GM03348 (cell line): ENCODE results near the gene ETNK1.

Source experiments
- DNase-seq: peaks from one replicate; pipeline ENCODE4 v3.0.0; 2012; ENCODE audit warnings: low spot score

Gene ETNK1

DNA sequence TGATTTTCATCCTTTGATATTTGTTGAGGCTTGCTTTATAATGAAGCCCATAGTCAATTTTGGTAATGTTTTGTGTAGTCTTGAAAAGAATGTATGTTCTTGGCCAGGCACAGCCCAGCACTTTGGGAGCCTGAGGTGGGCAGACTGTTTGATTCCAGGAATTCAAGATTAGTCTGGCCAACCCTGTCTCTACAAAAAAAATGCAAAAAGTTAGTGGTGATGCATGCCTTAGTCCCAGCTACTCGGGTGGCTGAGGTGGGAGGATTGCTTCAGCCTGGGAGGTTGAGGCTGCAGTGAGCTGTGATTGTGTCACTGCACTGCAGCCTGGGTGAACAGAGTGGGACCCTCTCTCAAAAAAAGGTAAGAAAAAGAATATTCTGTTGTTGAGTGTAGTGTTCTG is 10.8 kb downstream of the ETNK1 start:
- peak; percentile 25 for DNase-seq

DNA sequence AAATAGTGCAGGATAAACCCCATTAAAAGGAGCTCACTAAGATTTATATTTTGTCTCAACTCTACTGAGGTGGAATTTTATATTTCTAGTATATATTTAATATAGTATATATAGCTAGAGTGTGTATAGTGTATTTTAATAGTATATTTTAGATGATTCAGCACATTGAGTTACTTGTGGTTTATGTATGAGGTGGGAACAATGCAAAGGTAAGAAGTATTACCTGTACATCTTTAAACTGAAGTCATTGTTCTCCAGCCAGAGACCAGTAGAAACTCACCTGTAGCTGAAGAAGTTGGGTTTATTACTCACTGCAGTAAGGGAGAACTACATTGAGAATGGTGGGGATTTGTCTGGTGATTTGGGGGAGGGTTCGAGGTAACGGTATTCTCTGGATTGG is 15.9 kb downstream of the ETNK1 start:
- DNase-seq = no peak

DNA sequence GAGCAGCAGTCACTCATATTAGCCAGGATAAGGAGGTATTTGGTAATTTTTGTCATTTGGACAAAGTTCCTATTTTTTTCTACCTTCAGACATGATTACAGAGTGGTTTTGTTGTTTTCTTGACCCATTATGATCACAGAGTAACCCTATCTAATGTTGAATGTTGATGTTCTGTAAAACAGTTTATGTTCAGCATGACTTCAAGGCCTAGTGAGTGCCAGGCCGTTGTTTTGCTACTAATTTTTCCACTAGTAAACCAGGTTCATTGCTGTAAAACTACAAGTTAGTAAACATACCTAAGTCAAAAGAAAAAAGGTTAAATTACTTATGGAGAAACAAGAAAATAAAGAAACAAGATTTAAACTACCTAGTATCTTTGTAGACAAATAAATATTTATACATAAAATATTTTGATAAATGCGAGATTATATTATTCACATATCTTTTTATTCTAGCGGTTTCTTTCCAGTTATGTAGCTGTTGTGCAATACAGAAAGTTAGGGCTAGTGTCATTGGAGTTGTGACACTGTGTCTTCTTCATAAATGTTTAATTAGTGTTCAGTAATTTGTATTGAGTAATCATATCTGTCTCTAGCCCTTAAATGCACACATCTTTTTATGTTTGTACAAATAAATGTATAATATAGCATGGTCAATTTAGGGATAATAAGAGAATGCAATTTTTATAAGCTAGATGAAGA is 16.5 kb downstream of the ETNK1 start:
- no peak for DNase-seq

DNA sequence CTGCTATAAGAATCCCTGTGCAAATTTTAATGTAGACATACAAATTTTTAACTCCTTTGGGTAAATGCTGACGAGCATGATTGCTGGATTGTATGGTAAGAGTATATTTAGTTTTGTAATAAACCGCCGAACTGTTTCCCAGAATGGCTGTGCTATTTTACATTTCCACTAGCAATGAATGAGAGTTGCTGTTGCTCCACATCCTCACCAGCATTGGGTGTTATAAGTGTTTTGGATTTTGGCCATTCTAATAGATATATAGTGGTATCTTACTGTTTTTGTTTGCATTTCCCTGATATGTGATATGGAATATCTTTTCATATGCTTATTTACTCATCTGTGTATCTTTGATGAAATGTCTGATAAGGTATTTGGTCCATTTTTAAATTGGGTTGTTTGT is 23.7 kb downstream of the ETNK1 start:
- no peak for DNase-seq

DNA sequence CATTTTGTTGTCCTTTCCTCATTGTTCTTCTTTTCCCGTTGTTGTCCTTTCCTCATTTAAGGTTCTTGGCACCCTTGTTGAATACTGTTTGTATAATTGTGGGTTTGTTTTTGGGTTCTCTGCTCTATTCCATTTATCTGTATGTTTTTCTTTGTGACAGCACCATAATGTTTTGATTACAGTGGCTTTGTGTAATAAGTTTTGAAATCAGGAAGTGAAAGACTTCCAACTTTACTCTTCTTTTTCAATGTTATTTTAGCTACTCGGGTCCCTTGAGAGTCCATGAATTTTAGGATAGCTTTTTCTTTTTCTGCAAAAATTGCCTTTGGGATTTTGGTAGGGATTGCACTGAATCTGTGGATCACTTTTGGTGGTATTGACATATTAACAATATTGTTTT is 28.1 kb downstream of the ETNK1 start:
- peak; percentile 9 for DNase-seq

DNA sequence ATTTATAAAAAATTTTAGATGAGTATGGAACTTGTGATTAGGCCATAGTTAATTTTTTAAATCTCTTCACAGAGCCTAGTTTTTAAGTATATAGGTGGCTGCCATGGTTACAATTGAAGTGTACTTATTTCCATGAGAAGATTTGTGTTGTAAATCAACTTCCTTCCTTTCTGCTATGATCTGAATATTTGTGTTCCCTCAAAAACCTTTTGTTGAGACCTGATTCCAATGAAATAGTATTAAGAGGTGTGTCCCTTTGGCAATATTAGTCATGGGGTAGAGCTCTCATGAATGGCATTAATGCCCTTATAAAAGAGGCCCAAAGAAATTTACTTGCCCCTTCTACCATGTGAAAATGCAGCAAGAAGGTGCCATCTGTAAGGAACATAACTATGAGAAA is 28.8 kb downstream of the ETNK1 start:
- no peak for DNase-seq

DNA sequence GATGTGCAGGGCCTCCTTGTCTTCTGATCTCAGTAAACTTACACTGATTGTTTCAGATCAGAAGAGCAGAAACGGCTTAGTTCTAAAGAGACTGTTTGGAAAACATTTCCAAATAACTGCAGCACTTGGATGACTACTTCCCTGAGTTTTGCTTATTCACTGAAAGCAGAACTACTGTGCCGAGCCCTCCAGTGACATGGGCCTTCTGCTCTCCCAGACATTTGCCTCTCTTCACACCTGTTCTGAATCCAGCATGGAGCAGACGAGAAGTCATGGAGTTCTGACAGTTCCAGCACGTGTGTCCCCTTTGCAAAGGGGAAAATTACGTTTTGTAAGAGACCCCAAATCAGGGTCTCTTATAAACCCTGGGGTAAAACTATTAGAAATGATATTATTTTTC is 31.4 kb downstream of the ETNK1 start:
- no peak for DNase-seq

DNA sequence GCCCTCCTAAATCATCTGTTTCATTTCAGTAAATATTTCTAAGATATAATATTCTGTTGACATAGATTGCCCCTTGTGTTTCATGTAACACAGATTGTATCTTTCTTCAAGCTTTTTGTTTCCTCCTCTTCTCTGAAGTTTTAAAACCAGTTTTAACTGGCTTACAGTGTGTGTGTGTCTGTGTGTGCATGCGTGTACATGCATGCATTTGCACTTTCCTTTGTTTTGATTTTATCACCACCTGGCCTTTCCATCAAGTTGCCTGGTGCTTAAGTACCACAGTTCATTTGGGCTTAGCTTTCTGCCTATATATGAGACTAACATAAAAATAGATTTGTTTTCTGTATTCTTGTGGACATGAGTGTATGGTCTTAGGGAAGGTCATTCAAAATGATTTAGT is 31.9 kb downstream of the ETNK1 start:
- DNase-seq = no peak

DNA sequence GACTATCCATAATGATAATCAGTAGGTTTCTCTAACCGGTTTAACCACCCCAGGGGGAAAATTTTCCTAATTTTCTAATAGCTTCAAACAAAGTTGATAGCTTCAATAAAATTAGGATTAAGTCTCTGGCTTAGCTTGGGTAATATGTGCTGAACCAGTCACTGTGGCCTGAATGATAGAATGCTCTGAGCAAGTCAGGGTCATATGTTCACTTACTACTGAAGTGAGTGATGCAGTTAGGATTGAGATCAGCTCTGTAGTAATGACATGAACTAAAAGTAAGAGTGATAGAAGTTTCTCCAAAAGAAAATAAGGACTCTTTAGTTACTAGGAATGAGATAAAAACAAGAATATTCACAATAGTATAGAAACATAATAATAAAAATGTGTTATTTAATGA is 32.6 kb downstream of the ETNK1 start:
- DNase-seq = no peak

DNA sequence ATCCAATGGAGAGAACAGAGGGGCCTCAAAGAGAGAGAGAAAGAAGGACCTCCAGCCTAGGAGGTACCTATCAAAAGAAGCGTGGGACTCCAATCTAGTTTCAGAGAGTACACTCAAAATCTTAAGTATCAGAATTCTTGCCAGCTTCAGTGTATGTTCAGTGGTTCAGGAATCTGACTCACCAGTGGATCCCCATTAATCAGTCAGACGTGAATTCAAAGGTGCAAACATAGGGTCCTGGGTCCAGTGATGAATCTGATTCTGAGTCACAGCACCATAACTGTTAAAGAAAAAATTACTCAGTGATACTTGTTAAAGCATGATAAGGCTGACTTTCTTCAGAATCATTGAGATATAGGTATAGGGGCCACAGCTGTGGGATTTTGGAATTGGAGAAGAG is 33.2 kb downstream of the ETNK1 start:
- peak; percentile 24 for DNase-seq

DNA sequence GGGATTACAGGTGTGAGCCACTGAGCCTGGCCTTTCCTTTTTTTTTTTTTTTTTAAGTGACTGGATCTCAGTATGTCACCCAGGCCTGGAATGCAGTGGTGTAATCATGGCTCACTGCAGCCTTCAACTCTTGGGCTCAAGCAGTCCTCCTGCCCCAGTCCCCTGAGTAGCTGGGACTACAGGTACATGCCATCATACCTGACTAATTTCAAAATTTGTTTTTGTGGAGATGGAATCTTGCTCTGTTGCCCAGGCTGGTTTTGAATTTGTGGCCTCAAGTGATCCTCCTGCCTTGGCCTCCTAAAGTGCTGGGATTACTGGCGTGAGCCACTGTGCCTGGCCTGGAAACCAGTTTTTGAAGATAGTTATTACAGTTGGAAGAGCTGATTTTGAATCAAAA is 37.4 kb downstream of the ETNK1 start:
- no peak for DNase-seq

DNA sequence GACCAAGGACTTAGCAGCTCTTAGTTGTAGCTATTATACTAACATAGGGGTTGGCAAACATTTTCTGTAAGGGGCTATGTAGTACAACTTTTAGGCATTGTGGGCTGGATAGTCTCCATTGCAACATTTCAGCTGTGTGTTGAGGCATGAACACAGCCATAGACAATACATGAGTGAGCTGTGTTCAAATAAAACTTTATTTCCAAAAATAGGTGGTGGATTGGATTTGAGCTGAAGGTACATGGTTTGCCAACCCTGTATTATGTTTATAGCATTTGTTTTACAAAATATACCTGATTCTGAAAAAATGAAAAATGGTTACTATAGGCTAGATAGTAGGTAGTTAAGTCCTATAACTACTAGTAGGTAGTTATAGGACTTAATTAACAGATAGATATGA is 40.5 kb downstream of the ETNK1 start:
- no peak for DNase-seq

DNA sequence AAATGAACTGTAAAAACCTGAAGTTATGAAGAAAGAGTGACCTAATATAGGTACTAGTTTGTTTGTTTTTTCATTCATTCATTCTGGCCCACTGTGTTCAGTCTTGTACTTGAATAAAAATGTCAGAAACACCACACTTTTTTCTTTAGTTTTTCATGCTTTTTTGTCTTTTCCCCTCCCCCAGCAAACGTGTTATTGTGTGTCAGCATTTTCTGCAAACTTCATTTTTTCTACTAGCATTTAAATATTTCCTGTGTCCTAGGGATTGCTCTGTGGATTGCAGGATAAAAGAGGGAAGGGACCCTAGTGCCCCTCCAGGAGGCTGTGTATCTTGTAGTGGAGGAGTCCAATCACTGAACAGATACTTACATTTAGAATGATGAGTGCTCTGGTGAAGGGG is 42.2 kb downstream of the ETNK1 start:
- DNase-seq = no peak

DNA sequence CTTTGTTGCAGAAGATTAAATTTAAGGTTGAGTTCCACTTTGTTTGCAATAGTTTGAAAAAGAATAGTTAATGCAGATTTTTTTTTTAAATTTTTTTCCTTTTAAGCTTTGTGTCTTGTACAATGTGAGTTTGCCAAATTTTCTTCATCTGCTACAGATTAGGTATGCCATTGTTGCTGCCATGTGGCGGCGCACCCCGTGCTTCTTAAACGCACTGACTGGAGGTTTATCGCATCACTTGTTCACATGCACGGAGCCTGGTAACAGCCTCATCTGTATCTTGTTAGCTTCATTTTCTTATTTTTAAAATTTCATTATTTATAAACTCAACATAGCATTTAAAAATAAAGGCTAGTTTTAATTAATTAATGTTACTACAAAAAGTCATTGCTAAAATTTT is 43.5 kb downstream of the ETNK1 start:
- no peak for DNase-seq

DNA sequence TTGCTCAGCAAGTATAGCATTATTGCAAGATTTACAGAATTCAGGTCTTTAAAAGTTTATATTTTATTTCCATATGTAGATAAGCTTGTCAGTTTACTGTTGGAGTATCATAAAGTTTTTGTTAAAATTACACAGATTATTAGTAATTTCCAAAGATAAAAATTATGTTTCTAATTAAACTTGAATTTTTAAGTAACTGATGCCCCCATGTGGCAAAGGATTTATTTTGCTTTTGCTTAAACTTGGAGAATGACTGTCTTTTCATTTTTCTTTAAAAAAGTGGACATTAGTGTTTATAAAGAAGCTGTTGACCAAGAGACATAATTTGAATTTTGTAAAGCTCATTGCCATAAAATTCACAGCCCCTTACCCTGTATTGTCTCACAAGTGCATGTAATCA is 45.8 kb downstream of the ETNK1 start:
- DNase-seq = no peak

DNA sequence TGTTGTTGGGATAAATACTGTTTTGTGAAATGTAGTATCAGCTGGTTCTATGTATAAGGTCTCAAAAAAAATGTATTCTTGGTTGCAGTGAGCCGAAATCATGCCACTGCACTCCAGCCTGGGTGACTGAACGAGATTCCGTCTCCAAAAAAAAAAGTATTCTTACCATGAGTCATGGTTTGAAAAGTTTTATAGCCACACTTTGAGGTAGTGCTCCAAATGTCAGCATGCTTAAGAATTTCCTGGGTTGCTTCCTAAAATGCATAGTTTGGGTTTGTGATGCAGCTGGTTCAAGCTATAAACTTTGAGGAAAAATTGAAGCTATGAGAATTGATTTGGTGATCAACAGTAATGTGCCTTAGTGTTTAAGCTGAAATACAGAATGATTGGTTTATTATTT is 48.0 kb downstream of the ETNK1 start:
- DNase-seq = peak; percentile 79

DNA sequence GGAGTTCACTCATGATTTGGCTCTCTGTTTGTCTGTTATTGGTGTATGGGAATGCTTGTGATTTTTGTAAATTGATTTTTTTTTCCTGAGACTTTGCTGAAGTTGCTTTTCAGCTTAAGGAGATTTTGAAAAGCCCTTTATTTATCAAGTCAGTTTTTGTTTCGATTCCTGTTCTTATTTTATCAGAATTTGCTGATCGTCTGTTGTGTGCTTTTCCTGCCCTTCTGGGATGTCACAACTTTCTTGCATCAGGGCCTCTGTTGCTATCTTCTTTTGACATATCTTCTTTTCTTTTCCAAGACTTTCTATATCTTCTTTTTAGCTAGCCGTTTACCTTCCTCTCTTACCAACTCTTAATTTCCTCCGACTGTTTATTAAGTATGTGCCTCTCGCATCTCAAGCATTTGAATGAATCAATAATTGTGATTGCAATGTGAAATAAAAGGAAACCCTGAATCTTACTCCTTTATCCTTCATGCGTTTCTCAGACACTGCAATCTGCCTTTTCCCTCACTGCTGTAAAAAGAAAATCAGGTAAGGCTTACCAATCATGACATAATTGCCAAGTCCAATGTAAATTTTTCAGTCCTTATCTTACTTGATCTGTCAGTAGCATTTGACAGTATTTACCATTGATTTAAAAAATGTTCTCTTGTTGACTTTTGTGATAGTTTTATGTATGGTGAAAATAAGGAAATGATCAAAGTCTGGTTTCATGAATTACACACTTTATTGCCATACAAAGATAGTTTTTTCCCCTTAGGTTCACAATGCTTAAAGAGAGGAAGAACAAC is 53.0 kb downstream of the ETNK1 start:
- DNase-seq = no peak

DNA sequence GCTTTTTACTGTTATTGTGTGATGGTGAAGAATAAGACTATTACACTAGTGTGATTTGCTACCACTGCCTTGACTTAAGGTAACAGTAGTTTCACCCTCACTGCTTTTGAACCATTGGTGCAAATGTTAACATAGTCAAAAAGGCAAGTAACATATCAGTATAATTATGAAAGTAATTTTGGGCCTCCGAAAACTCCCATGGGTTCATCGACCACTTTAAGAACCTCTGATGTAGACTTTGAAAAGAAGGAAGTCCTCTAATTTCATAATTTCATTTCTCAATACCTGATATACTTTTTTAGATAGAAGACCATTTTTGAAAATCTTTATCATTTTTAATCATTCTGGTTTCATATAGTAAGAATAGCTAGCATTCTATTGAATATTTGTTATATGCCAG is 57.7 kb downstream of the ETNK1 start:
- DNase-seq = no peak

DNA sequence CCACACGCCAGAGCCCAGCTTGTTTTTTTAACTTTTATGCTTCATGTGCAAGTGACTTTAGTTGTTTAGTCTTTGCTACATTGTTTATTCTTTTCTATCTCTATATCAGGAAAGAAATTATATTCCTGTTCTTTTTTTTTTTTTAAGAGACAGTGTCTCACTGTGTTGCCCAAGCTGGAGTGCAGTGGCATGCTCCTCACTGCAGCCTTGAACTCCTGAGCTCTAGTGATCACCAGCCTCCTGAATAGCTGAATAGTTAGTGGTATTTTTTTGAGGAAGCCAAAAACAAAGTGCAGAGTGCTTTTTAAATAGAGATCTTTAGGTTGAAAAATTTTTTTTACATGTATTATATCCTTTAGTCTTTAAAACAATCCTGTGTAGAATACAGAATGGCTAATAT is 58.2 kb downstream of the ETNK1 start:
- DNase-seq = no peak

DNA sequence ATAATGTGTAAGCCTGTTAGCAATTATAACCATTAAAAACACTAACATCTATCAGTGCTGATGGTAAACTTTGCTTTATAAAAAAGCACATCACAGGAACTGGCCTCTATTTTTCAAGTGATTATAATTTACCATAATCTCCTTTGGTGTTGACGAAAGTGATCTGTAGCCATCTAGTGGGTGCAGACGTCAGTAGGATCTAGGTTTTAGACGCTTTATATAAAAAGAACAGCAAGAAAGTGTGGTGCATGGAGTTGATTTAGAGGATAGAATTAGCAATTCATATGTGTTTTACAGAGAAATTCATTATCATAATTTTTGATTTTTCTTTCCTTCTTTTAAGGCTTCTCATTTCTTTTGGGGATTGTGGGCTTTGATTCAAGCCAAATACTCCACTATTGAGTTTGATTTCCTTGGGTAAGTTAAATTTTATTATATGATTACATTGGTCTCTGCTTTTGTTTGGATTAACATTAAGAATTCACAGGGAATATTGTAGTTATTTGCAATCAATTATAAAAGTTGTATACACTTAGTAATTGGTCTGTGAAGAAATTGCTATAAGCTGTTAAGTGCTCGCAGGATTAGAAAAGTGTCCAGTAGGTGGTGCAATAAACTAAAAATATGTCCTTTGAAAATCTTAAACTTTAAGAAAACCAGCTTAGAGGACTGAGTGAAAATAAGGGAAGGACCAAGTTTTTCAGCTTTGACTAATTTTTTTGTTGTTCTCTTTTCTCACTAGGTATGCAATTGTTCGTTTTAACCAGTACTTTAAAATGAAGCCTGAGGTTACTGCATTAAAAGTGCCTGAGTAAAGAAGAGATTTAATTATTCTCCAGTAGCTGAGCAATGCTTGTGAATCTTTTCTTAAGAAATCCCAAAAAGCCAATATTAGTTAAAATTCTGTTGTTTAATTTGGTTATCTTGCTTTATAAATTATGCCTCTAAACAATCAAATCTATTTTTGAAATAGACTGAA is 59.5 kb downstream of the ETNK1 start:
- DNase-seq = peak; percentile 29

DNA sequence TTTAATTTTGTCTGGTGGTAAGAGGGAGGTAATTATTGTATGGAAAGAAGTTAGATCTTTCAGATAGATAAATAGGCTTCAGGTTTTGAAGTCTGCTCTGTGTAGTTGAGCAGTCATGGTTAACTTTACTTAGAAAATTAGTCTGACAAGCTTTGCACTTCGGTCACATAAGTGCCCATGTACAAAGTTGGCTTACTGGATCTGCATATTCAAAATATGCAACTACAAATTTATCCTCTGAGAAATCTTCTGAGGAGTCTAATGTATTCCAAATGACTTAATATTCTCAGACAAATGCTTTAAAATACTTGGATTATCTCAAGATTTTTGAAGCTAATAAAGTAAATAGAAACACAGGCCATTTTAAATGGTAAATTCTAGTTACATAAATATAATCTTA is 61.2 kb downstream of the ETNK1 start:
- DNase-seq = no peak

DNA sequence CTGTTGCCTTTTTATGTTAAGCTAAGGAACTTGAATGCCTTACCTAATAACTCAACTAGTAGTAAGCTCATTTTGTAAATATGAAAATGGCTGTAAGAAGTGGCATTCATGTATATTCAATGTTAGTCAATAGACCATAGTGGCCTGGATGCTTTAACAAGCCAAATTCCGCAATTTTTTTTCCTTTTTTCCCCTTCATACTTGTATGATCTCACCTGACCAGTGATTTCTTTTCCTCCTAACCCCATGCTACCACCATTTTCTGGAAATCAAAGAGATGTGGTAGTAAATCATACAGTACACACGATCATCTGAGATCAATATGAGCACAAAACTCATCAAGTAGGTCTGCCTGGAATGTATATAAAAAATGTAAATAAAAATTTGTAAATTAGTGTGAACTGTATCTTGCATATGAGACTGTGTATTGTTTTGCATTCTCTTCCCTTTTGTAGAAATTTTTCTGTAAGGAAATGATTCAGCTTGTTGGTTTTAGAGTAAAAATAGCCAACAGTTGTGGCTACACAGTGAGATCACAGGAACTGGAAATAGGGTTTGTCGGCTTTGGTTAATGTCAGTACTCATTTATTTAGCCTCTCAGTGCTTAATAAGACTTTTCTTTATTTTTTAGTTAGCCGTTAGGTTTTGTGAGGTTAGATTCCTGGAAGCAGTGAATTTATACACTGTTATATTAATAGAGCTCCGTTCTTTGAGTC is 62.5 kb downstream of the ETNK1 start:
- DNase-seq = peak; percentile 48
